Measurements from ENCODE around the gene FLRT1. TPM values are rescaled to one million over a fixed set of nuclear protein-coding genes. Genes with fewer than 3 reads are reported as not detected.
A peak's percentile ranks its signal among the peaks of the same experiment; 100 is the strongest.

FLRT1 gene
- polyA plus RNA-seq, 1 donor from 2014 or later = 2.6 TPM

GRCh38 chr11:64067230-64067993 is 31.7 kb downstream of the FLRT1 start:
- H3F3A ChIP-seq (ENCODE audit: insufficient read depth, low read length, poor library complexity, severe bottlenecking) = no peaks in the 10 kb centered on the region
- H3K27me3 ChIP-seq (ENCODE audit: insufficient read depth, low read depth, low read length) = no peaks in the 10 kb centered on the region
- H3K27ac ChIP-seq (ENCODE audit: low read length) = no peak overlapping the region
- H3K4me3 ChIP-seq (ENCODE audit: low read length) = peak overlapping the region; percentile 34
- no peak for TF ChIP-seq SMC3 (conservative IDR thresholded peaks at IDR 0.05; ENCODE audit: poor library complexity)
- no peak for TF ChIP-seq EZH2 (IDR thresholded peaks at IDR 0.05; ENCODE audit: borderline replicate concordance, insufficient read depth, low read length, poor library complexity, severe bottlenecking)
- no peaks in the 10 kb centered on the region for H4K20me1 ChIP-seq (ENCODE audit: insufficient read depth)
- H3K36me3 ChIP-seq (ENCODE audit: insufficient read depth, low read length) = no peaks in the 10 kb centered on the region
- H3K9ac ChIP-seq (ENCODE audit: low read length) = peak overlapping the region; percentile 31
- no peak overlapping the region for H3K4me2 ChIP-seq (ENCODE audit: low read length)
- H3K79me2 ChIP-seq (replicated peaks; ENCODE audit: insufficient read depth, low read length) = no peaks in the 10 kb centered on the region
- H2AFZ ChIP-seq (ENCODE audit: low read depth, low read length) = no peak overlapping the region
- no peaks in the 10 kb centered on the region for H3K9me2 ChIP-seq (ENCODE audit: insufficient read depth, low read length)
- H3K9me3 ChIP-seq (ENCODE audit: low read length) = no peaks in the 10 kb centered on the region

- Histone ChIP-seq H3K4me3 (ENCODE audit: low read length) (no peak overlapping the region), H3K27me3 (ENCODE audit: insufficient read depth, low read depth, low read length) (no peaks in the 10 kb centered on the region), H3K27ac (ENCODE audit: low read length) (no peak overlapping the region), H4K20me1 (ENCODE audit: insufficient read depth) (no peaks in the 10 kb centered on the region), H3K9me3 (ENCODE audit: low read length) (no peaks in the 10 kb centered on the region), H3K9me2 (ENCODE audit: insufficient read depth, low read length) (no peaks in the 10 kb centered on the region), H3F3A (ENCODE audit: insufficient read depth, low read length, poor library complexity, severe bottlenecking) (no peaks in the 10 kb centered on the region), H3K36me3 (ENCODE audit: insufficient read depth, low read length) (no peaks in the 10 kb centered on the region), H3K4me2 (ENCODE audit: low read length) (no peak overlapping the region), H3K9ac (ENCODE audit: low read length) (no peak overlapping the region), H2AFZ (ENCODE audit: low read depth, low read length) (no peak overlapping the region), H3K79me2 (replicated peaks; ENCODE audit: insufficient read depth, low read length) (no peaks in the 10 kb centered on the region)
- TF ChIP-seq EP300 (conservative IDR thresholded peaks at IDR 0.05; ENCODE audit: poor library complexity, severe bottlenecking) (no peak), REST (IDR thresholded peaks at IDR 0.05; ENCODE audit: borderline replicate concordance) (no peak), MXI1 (conservative IDR thresholded peaks at IDR 0.05; ENCODE audit: poor library complexity, severe bottlenecking) (no peak), EZH2 (IDR thresholded peaks at IDR 0.05; ENCODE audit: borderline replicate concordance, insufficient read depth, low read length, poor library complexity, severe bottlenecking) (no peak), RAD21 (conservative IDR thresholded peaks at IDR 0.05) (no peak), POLR2AphosphoS5 (IDR thresholded peaks at IDR 0.05) (no peak)
Measured at GRCh38 chr11:64068705-64069400, 33.1 kb downstream of the FLRT1 start.

Measured in neural cell (in vitro differentiated cells).